ENCODE measurements around the gene KCNJ6. TPM values are rescaled to one million over a fixed set of nuclear protein-coding genes. Genes with fewer than 3 reads are reported as not detected.

Gene KCNJ6
- total RNA-seq, 1 experiment from 2014 or later: not detected

GRCh38 chr21:37696936-37697335, 219.3 kb downstream of the KCNJ6 start:
- POLR2A ChIA-PET (ENCODE audit: low non-redundant PET): no interaction called here
- TF ChIP-seq EZH2 (IDR thresholded peaks at IDR 0.05; ENCODE audit: borderline replicate concordance, low read depth, low read length, poor library complexity, severe bottlenecking): no peak
- TF ChIP-seq, protein P1, sequence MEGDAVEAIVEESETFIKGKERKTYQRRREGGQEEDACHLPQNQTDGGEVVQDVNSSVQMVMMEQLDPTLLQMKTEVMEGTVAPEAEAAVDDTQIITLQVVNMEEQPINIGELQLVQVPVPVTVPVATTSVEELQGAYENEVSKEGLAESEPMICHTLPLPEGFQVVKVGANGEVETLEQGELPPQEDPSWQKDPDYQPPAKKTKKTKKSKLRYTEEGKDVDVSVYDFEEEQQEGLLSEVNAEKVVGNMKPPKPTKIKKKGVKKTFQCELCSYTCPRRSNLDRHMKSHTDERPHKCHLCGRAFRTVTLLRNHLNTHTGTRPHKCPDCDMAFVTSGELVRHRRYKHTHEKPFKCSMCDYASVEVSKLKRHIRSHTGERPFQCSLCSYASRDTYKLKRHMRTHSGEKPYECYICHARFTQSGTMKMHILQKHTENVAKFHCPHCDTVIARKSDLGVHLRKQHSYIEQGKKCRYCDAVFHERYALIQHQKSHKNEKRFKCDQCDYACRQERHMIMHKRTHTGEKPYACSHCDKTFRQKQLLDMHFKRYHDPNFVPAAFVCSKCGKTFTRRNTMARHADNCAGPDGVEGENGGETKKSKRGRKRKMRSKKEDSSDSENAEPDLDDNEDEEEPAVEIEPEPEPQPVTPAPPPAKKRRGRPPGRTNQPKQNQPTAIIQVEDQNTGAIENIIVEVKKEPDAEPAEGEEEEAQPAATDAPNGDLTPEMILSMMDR (conservative IDR thresholded peaks at IDR 0.05; ENCODE audit: low read depth, low read length): no peak
- BruUV-seq (replicated peaks): no TSS peak
- H3K4me1 ChIP-seq (ENCODE audit: insufficient read depth, low read length, poor library complexity, severe bottlenecking): no peaks in the 10 kb centered on the region
- intact Hi-C loops (cut with micrococcal nuclease; ENCODE audit: unreplicated experiment): no loop called here
- CTCF ChIA-PET: no interaction called here
- H3K4me3 ChIP-seq (ENCODE audit: low read depth, low read length, poor library complexity, severe bottlenecking): no peak overlapping the region
- peaks cover 52% of the 10 kb centered on the region for H3K27me3 ChIP-seq (replicated peaks; ENCODE audit: insufficient read depth, low read depth, low read length, poor library complexity)
- H3K27ac ChIP-seq (ENCODE audit: low read depth, low read length, poor library complexity, severe bottlenecking): no peak overlapping the region
- no peak for DNase-seq (ENCODE audit: low spot score)
- H3K9me3 ChIP-seq (ENCODE audit: low read depth, low read length, poor library complexity, severe bottlenecking): no peaks in the 10 kb centered on the region
- no peaks in the 10 kb centered on the region for H3K36me3 ChIP-seq (ENCODE audit: insufficient read depth, low read length, poor library complexity, severe bottlenecking)

DNA sequence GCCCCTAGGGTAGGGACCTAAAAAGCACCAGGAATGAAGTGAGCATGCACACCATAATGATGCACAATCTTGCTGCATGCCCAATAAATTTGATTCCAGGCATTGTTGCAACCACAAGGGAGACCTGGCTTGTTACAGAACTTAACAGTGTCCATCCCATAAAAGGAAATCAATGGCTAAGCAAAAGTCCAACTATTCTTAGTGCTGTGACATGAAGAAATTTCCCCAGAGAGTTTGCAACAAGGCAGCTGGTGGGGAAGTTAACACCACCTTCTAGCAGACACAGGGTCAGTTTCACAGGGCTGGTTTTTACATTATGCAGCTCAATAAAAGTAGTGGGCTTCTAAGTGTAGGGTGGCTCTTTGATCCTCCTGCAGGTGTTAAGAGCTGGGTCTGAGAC, 221.1 kb downstream of the KCNJ6 start:
- H3K4me1 ChIP-seq (ENCODE audit: insufficient read depth, low read length, poor library complexity, severe bottlenecking): no peaks in the 10 kb centered on the region
- BruUV-seq (replicated peaks): no TSS peak
- TF ChIP-seq EZH2 (IDR thresholded peaks at IDR 0.05; ENCODE audit: borderline replicate concordance, low read depth, low read length, poor library complexity, severe bottlenecking): no peak
- TF ChIP-seq, protein P1 (conservative IDR thresholded peaks at IDR 0.05; ENCODE audit: low read depth, low read length): no peak
- CTCF ChIA-PET: no interaction called here
- no peak overlapping the region for H3K4me3 ChIP-seq (ENCODE audit: low read depth, low read length, poor library complexity, severe bottlenecking)
- DNase-seq (ENCODE audit: low spot score): no peak
- POLR2A ChIA-PET (ENCODE audit: low non-redundant PET): no interaction called here
- no peaks in the 10 kb centered on the region for H3K9me3 ChIP-seq (ENCODE audit: low read depth, low read length, poor library complexity, severe bottlenecking)
- peaks cover 56% of the 10 kb centered on the region for H3K27me3 ChIP-seq (replicated peaks; ENCODE audit: insufficient read depth, low read depth, low read length, poor library complexity)
- H3K36me3 ChIP-seq (ENCODE audit: insufficient read depth, low read length, poor library complexity, severe bottlenecking): no peaks in the 10 kb centered on the region
- H3K27ac ChIP-seq (ENCODE audit: low read depth, low read length, poor library complexity, severe bottlenecking): no peak overlapping the region
- intact Hi-C loops (cut with micrococcal nuclease; ENCODE audit: unreplicated experiment): no loop called here

GRCh38 chr21:37688952-37689659, 227.2 kb downstream of the KCNJ6 start:
- Histone ChIP-seq H3K4me3 (ENCODE audit: low read depth, low read length, poor library complexity, severe bottlenecking) (no peak overlapping the region), H3K36me3 (ENCODE audit: insufficient read depth, low read length, poor library complexity, severe bottlenecking) (no peaks in the 10 kb centered on the region), H3K9me3 (ENCODE audit: low read depth, low read length, poor library complexity, severe bottlenecking) (no peaks in the 10 kb centered on the region), H3K4me1 (ENCODE audit: insufficient read depth, low read length, poor library complexity, severe bottlenecking) (no peaks in the 10 kb centered on the region), H3K27me3 (replicated peaks; ENCODE audit: insufficient read depth, low read depth, low read length, poor library complexity) (peaks cover 34% of the 10 kb centered on the region), H3K27ac (ENCODE audit: low read depth, low read length, poor library complexity, severe bottlenecking) (no peak overlapping the region)
- ChIA-PET CTCF (no interaction called here), POLR2A (ENCODE audit: low non-redundant PET) (no interaction called here)
- BruUV-seq (replicated peaks): no TSS peak
- DNase-seq (ENCODE audit: low spot score): no peak
- no peak for TF ChIP-seq EZH2 (IDR thresholded peaks at IDR 0.05; ENCODE audit: borderline replicate concordance, low read depth, low read length, poor library complexity, severe bottlenecking)
- TF ChIP-seq, protein P1 (conservative IDR thresholded peaks at IDR 0.05; ENCODE audit: low read depth, low read length): no peak
- intact Hi-C loops (cut with micrococcal nuclease; ENCODE audit: unreplicated experiment): no loop called here

Measured in A673 (cell line).